ENCODE data around the gene TTC31.

Gene TTC31

DNA sequence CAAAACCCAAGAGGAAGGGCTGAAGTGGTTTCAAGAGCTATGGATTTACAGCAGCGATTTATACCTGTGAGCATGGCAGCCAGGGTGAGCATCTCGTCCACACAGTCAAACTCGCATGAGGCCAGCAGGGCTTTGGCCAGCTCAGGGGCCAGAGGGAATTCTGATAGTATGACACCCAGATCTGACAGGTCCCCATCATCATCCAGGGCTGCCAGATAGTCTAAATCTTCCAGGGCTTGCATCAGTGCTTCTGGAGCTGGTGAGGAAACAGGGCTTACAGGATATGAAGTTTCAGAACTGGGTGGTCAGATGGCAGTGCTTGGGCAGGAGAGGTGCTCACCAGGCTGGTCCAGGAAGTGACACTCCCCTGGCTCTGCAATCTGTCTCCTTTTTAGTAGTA lies 39.6 kb downstream of the TTC31 start:
- Mint-ChIP-seq H3K27me3 (peaks cover 34% of the 10 kb centered on the region), H3K27ac (ENCODE audit: low read depth) (no peak overlapping the region), H3K4me1 (peaks cover 9% of the 10 kb centered on the region), H3K4me3 (no peak overlapping the region), H3K9me3 (no peaks in the 10 kb centered on the region), H3K36me3 (ENCODE audit: insufficient read depth) (peaks cover 11% of the 10 kb centered on the region)
- ATAC-seq (replicated peaks; ENCODE audit: extremely low read depth, poor library complexity, severe bottlenecking) (no peak), DNase-seq (ENCODE audit: low spot score in 2 of 2) (no peak)

DNA sequence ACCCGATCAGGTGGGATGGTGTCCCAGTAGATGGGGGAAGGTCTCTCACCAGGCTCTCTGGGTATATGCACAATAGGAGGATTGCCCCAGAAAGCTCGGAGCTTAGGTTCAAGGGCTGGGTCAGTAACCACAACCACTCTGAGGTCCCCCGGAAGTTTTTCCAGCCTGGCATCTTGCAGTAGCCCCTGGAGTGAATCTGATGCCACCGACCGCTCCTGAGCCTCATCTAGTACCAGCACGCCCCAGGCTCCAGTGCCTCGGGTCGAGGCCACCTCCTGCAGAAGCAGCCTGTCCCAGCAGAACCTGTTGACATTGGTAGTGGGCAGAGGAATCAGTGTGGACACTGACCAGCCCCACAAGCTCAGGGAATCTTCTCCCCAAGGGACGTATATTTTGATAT lies 41.1 kb downstream of the TTC31 start:
- H3K36me3 Mint-ChIP-seq (ENCODE audit: insufficient read depth) = peaks cover 20% of the 10 kb centered on the region
- ATAC-seq (replicated peaks; ENCODE audit: extremely low read depth, poor library complexity, severe bottlenecking) = no peak
- peaks cover 19% of the 10 kb centered on the region for H3K27me3 Mint-ChIP-seq
- H3K4me1 Mint-ChIP-seq = peaks cover 21% of the 10 kb centered on the region
- H3K4me3 Mint-ChIP-seq = no peak overlapping the region
- no peak for DNase-seq (ENCODE audit: low spot score in 2 of 2)
- H3K9me3 Mint-ChIP-seq = no peaks in the 10 kb centered on the region
- no peak overlapping the region for H3K27ac Mint-ChIP-seq (ENCODE audit: low read depth)

DNA sequence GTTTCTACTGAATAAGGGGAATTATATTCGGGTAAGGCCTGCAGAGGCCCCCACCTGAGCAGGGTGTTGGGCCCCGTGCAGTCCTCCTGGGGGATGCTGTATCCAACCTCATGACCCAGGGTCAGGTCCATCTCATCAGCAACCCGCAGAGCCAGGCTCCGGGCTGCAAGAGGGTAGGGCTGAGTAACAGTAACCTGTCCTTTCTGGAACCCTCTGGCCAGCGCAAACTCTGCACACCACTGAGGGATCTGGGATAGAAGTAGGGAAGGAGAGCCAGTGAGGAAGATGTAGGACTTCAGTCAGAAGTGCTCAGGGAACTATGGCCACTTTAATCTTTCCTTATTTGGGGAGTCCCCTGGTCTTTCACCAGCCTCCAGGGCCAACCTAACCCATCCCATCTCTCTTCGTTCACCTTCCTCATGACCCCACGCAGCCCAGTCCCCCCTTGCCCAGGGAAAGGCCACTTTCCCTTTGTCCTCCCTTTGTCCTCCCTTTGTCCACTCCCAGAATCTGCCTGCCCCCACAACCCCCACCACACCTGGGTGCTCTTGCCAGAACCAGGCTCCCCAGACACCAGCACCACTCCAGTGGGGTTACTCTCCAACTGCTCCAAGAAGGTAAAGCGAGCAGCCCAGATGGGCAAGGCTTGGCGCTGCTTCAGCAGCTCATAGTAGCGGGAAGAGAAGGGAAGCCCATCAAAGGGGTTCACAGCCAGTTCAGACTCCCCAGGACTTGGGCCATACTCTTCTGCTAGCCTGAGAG lies 42.3 kb downstream of the TTC31 start:
- Mint-ChIP-seq H3K4me1 (peaks cover 23% of the 10 kb centered on the region), H3K27ac (ENCODE audit: low read depth) (no peak overlapping the region), H3K36me3 (ENCODE audit: insufficient read depth) (peaks cover 26% of the 10 kb centered on the region), H3K9me3 (no peaks in the 10 kb centered on the region), H3K4me3 (no peak overlapping the region), H3K27me3 (peaks cover 7% of the 10 kb centered on the region)
- ATAC-seq (replicated peaks; ENCODE audit: extremely low read depth, poor library complexity, severe bottlenecking) (no peak), DNase-seq (ENCODE audit: low spot score in 2 of 2) (no peak)

DNA sequence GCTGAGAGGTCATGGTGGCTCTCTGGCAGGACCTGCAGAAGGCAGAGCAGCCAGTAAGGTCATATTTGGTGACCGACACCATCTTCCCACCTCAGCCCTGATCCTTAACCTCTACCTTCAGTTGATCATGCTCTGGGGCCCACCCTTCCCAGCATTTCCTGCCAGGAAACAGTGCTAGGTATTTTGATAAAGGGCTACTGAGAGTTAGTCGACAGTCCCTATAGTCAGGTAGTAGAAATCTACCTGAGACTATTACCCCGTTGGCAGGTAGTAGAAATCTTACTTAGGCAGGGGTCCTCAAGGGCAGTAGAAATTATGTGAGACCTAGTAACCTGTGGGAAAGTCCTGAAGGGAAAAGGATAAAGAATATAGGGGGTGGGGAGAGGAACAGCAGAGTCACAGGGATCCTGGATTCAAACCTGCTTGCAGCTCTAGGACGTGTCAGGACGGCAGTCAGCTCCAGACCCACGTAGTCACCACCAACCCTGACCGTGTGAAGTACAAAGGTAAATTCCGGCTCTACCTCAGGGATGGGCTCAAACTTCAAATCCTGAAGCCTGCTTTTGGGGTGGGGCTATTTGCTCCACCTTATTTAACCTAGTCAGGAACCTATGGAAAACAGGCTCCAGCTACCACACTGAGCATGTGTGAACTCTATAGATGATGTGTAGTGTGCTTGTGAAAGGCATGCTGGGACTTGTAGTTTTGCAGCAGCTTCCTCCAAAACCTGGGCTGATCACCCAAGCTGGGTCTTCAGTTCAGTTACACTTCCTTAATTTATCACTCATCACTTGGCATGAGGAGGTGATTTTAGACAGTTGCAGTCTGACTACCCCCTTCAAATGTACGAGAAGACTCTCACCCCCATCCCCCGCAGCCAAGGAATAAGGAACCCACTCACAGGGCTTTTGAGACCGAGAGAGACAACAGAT lies 43.1 kb downstream of the TTC31 start, which contains the start of gene DQX1:
TSS of gene DQX1 (minus strand) at position 515 of the 932 bp plus-strand sequence. CDS start at position 13, 502 bp downstream.
- Mint-ChIP-seq H3K36me3 (ENCODE audit: insufficient read depth) (peaks cover 29% of the 10 kb centered on the region), H3K4me1 (peaks cover 30% of the 10 kb centered on the region), H3K27me3 (no peaks in the 10 kb centered on the region), H3K4me3 (no peak within 1 kb of the TSS), H3K27ac (ENCODE audit: low read depth) (no peak within 1 kb of the TSS), H3K9me3 (no peaks in the 10 kb centered on the region)
- ATAC-seq (replicated peaks; ENCODE audit: extremely low read depth, poor library complexity, severe bottlenecking) (no peak), DNase-seq (ENCODE audit: low spot score in 2 of 2) (no peak)

DNA sequence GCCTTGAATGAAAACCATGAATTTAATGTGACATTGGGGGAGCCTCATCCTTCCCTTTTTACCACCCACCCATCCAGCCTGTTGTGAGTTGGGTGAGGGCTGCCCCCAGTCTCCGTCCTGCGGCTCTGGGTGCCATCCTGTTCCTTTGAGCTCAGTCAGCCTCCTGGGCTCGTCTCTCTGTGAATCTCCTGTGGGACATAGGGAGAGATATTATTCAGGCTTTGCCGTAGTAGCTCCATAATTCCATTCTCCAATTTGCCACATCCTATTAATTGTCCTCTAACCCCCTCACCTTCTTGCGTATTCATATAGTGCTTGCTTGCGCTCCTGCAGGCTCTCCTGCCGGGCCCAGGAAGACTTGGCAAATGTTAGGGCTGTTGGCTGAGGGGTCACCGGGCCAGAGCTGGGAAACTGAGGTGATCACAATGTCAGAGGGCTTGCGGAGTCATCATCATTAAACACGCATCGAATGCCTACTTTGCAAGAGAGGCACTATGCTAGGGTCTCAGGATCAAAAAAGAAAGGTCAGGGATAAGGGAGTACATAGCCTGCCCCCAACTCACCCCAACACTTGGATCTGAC lies 43.9 kb downstream of the TTC31 start:
- Mint-ChIP-seq H3K4me1 (peaks cover 38% of the 10 kb centered on the region), H3K27me3 (no peaks in the 10 kb centered on the region), H3K4me3 (no peak overlapping the region), H3K36me3 (ENCODE audit: insufficient read depth) (peaks cover 29% of the 10 kb centered on the region), H3K9me3 (no peaks in the 10 kb centered on the region), H3K27ac (ENCODE audit: low read depth) (no peak overlapping the region)
- DNase-seq (ENCODE audit: low spot score in 2 of 2) (no peak), ATAC-seq (replicated peaks; ENCODE audit: extremely low read depth, poor library complexity, severe bottlenecking) (no peak)

DNA sequence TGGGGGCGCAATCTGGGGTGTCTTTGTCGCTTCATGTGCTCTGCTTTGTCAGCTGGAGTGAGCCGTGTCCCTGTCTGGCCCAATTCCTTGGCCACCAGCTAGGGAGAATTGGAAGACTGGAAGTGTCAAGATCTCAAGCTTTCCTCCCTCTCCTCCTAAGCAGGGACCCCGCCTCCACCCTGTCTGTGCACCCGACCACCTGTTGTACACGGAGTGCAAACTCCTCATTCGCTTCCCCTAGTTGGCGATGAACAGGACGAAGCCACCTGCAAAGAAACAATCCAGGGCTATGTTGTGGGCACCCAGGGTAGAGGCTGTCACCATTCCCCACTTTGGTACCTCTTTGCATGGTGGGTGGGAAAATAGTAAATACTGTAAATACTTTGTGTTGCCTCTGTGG lies 44.9 kb downstream of the TTC31 start:
- ATAC-seq (replicated peaks; ENCODE audit: extremely low read depth, poor library complexity, severe bottlenecking) (no peak), DNase-seq (ENCODE audit: low spot score in 2 of 2) (no peak)
- H3K4me1 Mint-ChIP-seq = peaks cover 47% of the 10 kb centered on the region
- H3K9me3 Mint-ChIP-seq = no peaks in the 10 kb centered on the region
- peaks cover 29% of the 10 kb centered on the region for H3K36me3 Mint-ChIP-seq (ENCODE audit: insufficient read depth)
- no peaks in the 10 kb centered on the region for H3K27me3 Mint-ChIP-seq
- H3K27ac Mint-ChIP-seq (ENCODE audit: low read depth) = peak overlapping the region; percentile 93
- peak overlapping the region; percentile 88 for H3K4me3 Mint-ChIP-seq

DNA sequence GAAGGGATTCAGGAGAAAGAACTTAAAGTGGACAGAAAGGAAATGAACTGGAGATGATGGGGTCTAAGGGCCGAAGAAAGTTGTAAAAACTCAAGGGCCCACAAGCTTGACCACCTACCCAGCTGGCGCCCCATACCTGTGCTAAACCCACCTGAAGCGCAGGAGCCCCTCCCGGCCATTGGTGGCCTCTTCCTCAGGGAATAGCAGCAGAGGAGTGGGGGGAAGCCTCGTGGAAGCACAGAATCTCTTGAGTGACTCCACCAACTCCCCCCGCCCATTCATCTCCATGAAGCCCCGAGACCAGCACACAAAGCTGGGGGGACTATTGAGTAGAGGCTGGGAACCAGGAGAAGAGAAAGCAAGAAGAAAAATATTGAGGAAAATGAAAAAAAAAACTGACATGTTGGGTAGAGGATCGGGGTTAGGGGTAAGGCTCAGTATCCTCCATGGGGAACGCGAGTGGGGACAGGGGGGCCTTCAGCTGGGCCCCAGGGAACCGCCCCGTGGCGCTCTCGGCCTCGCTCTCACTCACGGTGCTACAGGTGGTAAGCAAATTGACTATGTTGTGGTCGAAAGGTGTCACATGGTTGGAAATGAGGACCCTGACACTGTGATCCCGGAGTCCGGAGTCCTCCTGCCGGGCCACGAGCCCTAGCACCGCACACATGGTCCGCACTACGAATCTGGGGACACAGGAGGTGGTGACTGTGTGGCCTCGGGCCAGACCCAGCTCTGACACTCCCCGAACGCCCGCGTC lies 45.9 kb downstream of the TTC31 start:
- H3K4me3 Mint-ChIP-seq = peak overlapping the region; percentile 88
- ATAC-seq (replicated peaks; ENCODE audit: extremely low read depth, poor library complexity, severe bottlenecking) (no peak), DNase-seq (ENCODE audit: low spot score in 2 of 2) (no peak)
- no peaks in the 10 kb centered on the region for H3K9me3 Mint-ChIP-seq
- H3K27me3 Mint-ChIP-seq = no peaks in the 10 kb centered on the region
- peaks cover 31% of the 10 kb centered on the region for H3K36me3 Mint-ChIP-seq (ENCODE audit: insufficient read depth)
- peaks cover 47% of the 10 kb centered on the region for H3K4me1 Mint-ChIP-seq
- H3K27ac Mint-ChIP-seq (ENCODE audit: low read depth) = peak overlapping the region; percentile 93

DNA sequence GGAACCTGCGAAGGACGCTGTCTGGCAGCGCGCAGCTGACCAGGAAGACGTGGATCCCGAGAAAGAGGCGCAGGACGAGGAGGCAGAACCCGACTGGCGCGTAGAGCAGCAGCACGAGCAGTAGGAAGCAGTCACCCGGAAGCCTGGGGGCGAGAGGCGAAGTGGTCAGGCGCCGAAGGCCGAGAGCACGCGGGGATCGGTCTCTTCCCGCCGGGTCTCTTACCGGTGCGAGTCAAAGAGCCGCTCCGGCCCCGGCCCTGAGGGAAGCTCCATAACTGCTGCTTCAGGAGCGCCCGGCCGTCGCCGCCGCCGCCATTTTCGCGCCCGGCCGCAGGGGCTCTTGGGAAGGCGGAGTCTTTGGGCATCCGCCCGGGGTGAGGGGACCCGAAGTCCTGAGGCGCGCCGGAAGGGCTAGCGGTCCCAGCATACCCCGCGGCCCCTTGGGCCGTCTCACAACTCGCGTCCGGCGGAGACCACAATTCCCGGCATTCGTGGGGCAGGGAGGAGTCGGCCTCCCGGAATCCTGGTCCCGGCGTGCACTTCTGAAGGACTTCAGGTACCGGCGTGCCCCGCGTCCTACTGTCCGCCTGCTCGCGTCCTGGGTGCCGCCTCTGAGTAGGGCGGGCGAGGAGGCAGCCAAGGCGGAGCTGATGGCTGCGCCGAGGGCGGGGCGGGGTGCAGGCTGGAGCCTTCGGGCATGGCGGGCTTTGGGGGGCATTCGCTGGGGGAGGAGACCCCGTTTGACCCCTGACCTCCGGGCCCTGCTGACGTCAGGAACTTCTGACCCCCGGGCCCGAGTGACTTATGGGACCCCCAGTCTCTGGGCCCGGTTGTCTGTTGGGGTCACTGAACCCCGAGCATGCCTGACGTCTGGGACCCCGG lies 46.7 kb downstream of the TTC31 start, which contains the start of the genes AUP1 and HTRA2:
TSS of gene AUP1 (minus strand) at position 350 of the 882 bp plus-strand sequence. CDS start at position 273, 77 bp downstream.
TSS of gene HTRA2 (plus strand) at position 577 of the 882 bp plus-strand sequence. CDS start at position 651, 74 bp downstream.
- Mint-ChIP-seq H3K9me3 (no peaks in the 10 kb centered on the region), H3K27me3 (no peaks in the 10 kb centered on the region), H3K4me1 (peaks cover 47% of the 10 kb centered on the region), H3K4me3 (peak within 1 kb of the TSS; percentile 88), H3K27ac (ENCODE audit: low read depth) (peak within 1 kb of the TSS; percentile 93), H3K36me3 (ENCODE audit: insufficient read depth) (peaks cover 31% of the 10 kb centered on the region)
- peak; percentile 90 for ATAC-seq (replicated peaks; ENCODE audit: extremely low read depth, poor library complexity, severe bottlenecking)
- DNase-seq (ENCODE audit: low spot score in 2 of 2) = peak; percentile 73 to 76

DNA sequence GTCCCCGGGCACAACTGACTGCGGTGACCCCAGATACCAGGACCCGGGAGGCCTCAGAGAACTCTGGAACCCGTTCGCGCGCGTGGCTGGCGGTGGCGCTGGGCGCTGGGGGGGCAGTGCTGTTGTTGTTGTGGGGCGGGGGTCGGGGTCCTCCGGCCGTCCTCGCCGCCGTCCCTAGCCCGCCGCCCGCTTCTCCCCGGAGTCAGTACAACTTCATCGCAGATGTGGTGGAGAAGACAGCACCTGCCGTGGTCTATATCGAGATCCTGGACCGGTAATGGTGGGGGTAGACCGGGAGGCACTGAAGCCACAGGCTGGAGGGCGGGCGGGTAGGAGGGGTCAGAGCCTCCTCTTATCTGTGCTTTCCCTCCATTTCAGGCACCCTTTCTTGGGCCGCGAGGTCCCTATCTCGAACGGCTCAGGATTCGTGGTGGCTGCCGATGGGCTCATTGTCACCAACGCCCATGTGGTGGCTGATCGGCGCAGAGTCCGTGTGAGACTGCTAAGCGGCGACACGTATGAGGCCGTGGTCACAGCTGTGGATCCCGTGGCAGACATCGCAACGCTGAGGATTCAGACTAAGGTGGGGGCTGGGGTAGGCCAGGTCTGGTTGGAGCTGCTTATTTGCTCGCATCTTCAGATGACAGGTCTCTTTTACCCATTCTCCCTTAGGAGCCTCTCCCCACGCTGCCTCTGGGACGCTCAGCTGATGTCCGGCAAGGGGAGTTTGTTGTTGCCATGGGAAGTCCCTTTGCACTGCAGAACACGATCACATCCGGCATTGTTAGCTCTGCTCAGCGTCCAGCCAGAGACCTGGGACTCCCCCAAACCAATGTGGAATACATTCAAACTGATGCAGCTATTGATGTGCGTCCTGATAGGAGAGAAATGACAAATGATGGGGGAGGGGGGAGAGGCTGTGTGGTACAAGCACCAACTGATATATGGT lies 47.6 kb downstream of the TTC31 start:
- Mint-ChIP-seq H3K27me3 (no peaks in the 10 kb centered on the region), H3K4me3 (peak overlapping the region; percentile 88), H3K36me3 (ENCODE audit: insufficient read depth) (peaks cover 31% of the 10 kb centered on the region), H3K9me3 (no peaks in the 10 kb centered on the region), H3K27ac (ENCODE audit: low read depth) (peak overlapping the region; percentile 93), H3K4me1 (peaks cover 47% of the 10 kb centered on the region)
- ATAC-seq (replicated peaks; ENCODE audit: extremely low read depth, poor library complexity, severe bottlenecking) = peak; percentile 66
- DNase-seq (ENCODE audit: low spot score in 2 of 2) = peak in 1 of 2 donors; percentile 72

DNA sequence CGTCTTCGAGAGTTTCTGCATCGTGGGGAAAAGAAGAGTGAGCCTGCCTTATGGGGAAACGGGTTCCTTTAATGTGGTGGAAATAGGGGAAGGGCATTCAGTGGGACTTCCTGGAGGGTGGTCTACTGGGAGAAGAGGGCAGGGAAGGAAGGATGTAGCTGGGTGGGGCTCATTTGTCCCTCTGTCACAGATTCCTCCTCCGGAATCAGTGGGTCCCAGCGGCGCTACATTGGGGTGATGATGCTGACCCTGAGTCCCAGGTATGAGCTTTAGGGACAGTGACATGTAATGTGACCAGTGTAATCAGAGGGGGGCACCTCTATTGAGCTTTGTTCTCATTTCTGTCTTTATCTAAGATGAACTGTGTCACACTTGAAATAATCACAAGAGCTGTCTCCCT lies 48.8 kb downstream of the TTC31 start:
- Mint-ChIP-seq H3K4me3 (peak overlapping the region; percentile 29), H3K27ac (ENCODE audit: low read depth) (peak overlapping the region; percentile 73), H3K27me3 (no peaks in the 10 kb centered on the region), H3K36me3 (ENCODE audit: insufficient read depth) (peaks cover 25% of the 10 kb centered on the region), H3K9me3 (no peaks in the 10 kb centered on the region), H3K4me1 (peaks cover 40% of the 10 kb centered on the region)
- DNase-seq (ENCODE audit: low spot score in 2 of 2) (no peak), ATAC-seq (replicated peaks; ENCODE audit: extremely low read depth, poor library complexity, severe bottlenecking) (no peak)

Measured in central memory CD8-positive, alpha-beta T cell (primary cell).